LNCAP (cell line): ENCODE results near the gene TRPM8.

ENCODE experiments used
- CTCF ChIP-seq: fragments of 450-650 bp; IDR thresholded peaks from 2 replicates; pipeline ENCODE4 v1.5.1; 2017; ENCODE audit warnings: mild to moderate bottlenecking

Gene TRPM8

GRCh38 chr2:234001380-234002160, 84.4 kb downstream of the TRPM8 start:
- no peak for TF ChIP-seq CTCF

- TF ChIP-seq CTCF, result no peak
These were observed 85.1 kb downstream of the TRPM8 start for GRCh38 chr2:234002281-234002680.

GRCh38 chr2:234003972-234004617, 86.9 kb downstream of the TRPM8 start:
- TF ChIP-seq CTCF, result no peak

GRCh38 chr2:234005126-234005525, 88.0 kb downstream of the TRPM8 start:
- TF ChIP-seq CTCF, result no peak

- TF ChIP-seq CTCF, result no peak
These were observed 89.3 kb downstream of the TRPM8 start for GRCh38 chr2:234006501-234006900.

- no peak for TF ChIP-seq CTCF
These were observed 97.3 kb downstream of the TRPM8 start for GRCh38 chr2:234014427-234014826.

- no peak for TF ChIP-seq CTCF
These were observed 98.7 kb downstream of the TRPM8 start for GRCh38 chr2:234015861-234016260.
